Hematopoietic multipotent progenitor cell (in vitro differentiated cells): ENCODE data around the gene TASP1. TPM values are rescaled to one million over a fixed set of nuclear protein-coding genes. Genes with fewer than 3 reads are reported as not detected.
A peak's percentile ranks its signal among the peaks of the same experiment; 100 is the strongest.

Source experiments
- DNase-seq, 3 donors: peaks; one replicate each; pipeline ENCODE4 v3.0.0-alpha.2; 2011 to 2015; ENCODE audit warnings: low read depth in 2 of 3, low spot score in 2 of 3
- total RNA-seq: library from RNA; depleted of rRNA; stranded (reverse); fragments of >200 nt; gene quantifications from one replicate; pipeline ENCODE4 v1.2.3, GENCODE V29; 2012

Gene TASP1
- total RNA-seq, 1 donor = 10.5 TPM

GRCh38 chr20:13574071-13574470 lies 64.7 kb downstream of the TASP1 start:
- no peak for DNase-seq

GRCh38 chr20:13571662-13572061 lies 67.1 kb downstream of the TASP1 start:
- no peak for DNase-seq

GRCh38 chr20:13567663-13568062 lies 71.1 kb downstream of the TASP1 start:
- peak in 1 of 3 donors; percentile 3 for DNase-seq

- no peak for DNase-seq
These were observed 74.9 kb downstream of the TASP1 start for GRCh38 chr20:13563854-13564253.

- no peak for DNase-seq
These were observed 84.0 kb downstream of the TASP1 start for GRCh38 chr20:13554706-13555105.

GRCh38 chr20:13554076-13554475 lies 84.7 kb downstream of the TASP1 start:
- DNase-seq = no peak

- DNase-seq = no peak
These were observed 86.7 kb downstream of the TASP1 start for GRCh38 chr20:13552061-13552460.

GRCh38 chr20:13549451-13549850 lies 89.3 kb downstream of the TASP1 start:
- DNase-seq = no peak

GRCh38 chr20:13546497-13547131 lies 92.1 kb downstream of the TASP1 start:
- peak; percentile 6 to 73 (median 46) for DNase-seq

GRCh38 chr20:13545790-13546189 lies 92.9 kb downstream of the TASP1 start:
- DNase-seq = no peak

GRCh38 chr20:13543783-13544182 lies 94.9 kb downstream of the TASP1 start:
- DNase-seq = no peak

- no peak for DNase-seq
These were observed 103.1 kb downstream of the TASP1 start for GRCh38 chr20:13535627-13536026.

GRCh38 chr20:13533946-13534345 lies 104.8 kb downstream of the TASP1 start:
- DNase-seq = no peak

GRCh38 chr20:13530146-13530545 lies 108.6 kb downstream of the TASP1 start:
- no peak for DNase-seq

- DNase-seq = no peak
These were observed 112.2 kb downstream of the TASP1 start for GRCh38 chr20:13526551-13526950.

- DNase-seq = no peak
These were observed 113.3 kb downstream of the TASP1 start for GRCh38 chr20:13525225-13525940.

- DNase-seq = no peak
These were observed 114.4 kb downstream of the TASP1 start for GRCh38 chr20:13524339-13524738.

- DNase-seq = no peak
These were observed 120.9 kb downstream of the TASP1 start for GRCh38 chr20:13517831-13518230.

GRCh38 chr20:13515796-13516558 lies 122.8 kb downstream of the TASP1 start:
- no peak for DNase-seq

GRCh38 chr20:13515291-13515690 lies 123.4 kb downstream of the TASP1 start:
- DNase-seq = no peak

- no peak for DNase-seq
These were observed 127.8 kb downstream of the TASP1 start for GRCh38 chr20:13510837-13511488.
